ENCODE data around the gene DENND1A. TPM values are rescaled to one million over a fixed set of nuclear protein-coding genes. Genes with fewer than 3 reads are reported as not detected.

The DENND1A gene
- total RNA-seq, 1 experiment from 2014 or later, result 13.0 TPM

- intact Hi-C loops (cut with micrococcal nuclease; ENCODE audit: unreplicated experiment), result loop anchor here (5.0 kb wide), 1 partner anchor 37 kb away; no protein-coding TSS in a partner anchor
- CTCF ChIA-PET, result no interaction called here
- H3K4me3 Mint-ChIP-seq (ENCODE audit: low read depth, unreplicated experiment), result no peak overlapping the region
- no peaks in the 10 kb centered on the region for H3K4me1 Mint-ChIP-seq (ENCODE audit: low read depth, unreplicated experiment)
- DNase-seq, result no peak
- no TSS peak for BruUV-seq (replicated peaks)
- H3K27ac Mint-ChIP-seq (ENCODE audit: unreplicated experiment), result no peak overlapping the region
- no peaks in the 10 kb centered on the region for H3K9me3 Mint-ChIP-seq (ENCODE audit: low read depth, unreplicated experiment)
- TF ChIP-seq CTCF (IDR thresholded peaks at IDR 0.05; ENCODE audit: unreplicated experiment), result no peak
- H3K27me3 Mint-ChIP-seq (ENCODE audit: unreplicated experiment), result no peaks in the 10 kb centered on the region
- H3K36me3 Mint-ChIP-seq (ENCODE audit: insufficient read depth, unreplicated experiment), result no peaks in the 10 kb centered on the region
These were observed 540.2 kb downstream of the DENND1A start for GRCh38 chr9:123389698-123390097.

GRCh38 chr9:123389070-123389469 is 540.9 kb downstream of the DENND1A start:
- H3K9me3 Mint-ChIP-seq (ENCODE audit: low read depth, unreplicated experiment), result no peaks in the 10 kb centered on the region
- H3K4me3 Mint-ChIP-seq (ENCODE audit: low read depth, unreplicated experiment), result no peak overlapping the region
- CTCF ChIA-PET, result interaction anchor here (1.1 kb wide), 1 partner anchor 34 kb away, joined by 3 read pairs; no protein-coding TSS in a partner anchor
- no TSS peak for BruUV-seq (replicated peaks)
- intact Hi-C loops (cut with micrococcal nuclease; ENCODE audit: unreplicated experiment), result loop anchor here (5.0 kb wide), 1 partner anchor 37 kb away; no protein-coding TSS in a partner anchor
- H3K27me3 Mint-ChIP-seq (ENCODE audit: unreplicated experiment), result no peaks in the 10 kb centered on the region
- no peak for DNase-seq
- TF ChIP-seq CTCF (IDR thresholded peaks at IDR 0.05; ENCODE audit: unreplicated experiment), result no peak
- no peaks in the 10 kb centered on the region for H3K36me3 Mint-ChIP-seq (ENCODE audit: insufficient read depth, unreplicated experiment)
- no peaks in the 10 kb centered on the region for H3K4me1 Mint-ChIP-seq (ENCODE audit: low read depth, unreplicated experiment)
- H3K27ac Mint-ChIP-seq (ENCODE audit: unreplicated experiment), result no peak overlapping the region

- Mint-ChIP-seq H3K9me3 (ENCODE audit: low read depth, unreplicated experiment) (no peaks in the 10 kb centered on the region), H3K4me3 (ENCODE audit: low read depth, unreplicated experiment) (no peak overlapping the region), H3K27me3 (ENCODE audit: unreplicated experiment) (no peaks in the 10 kb centered on the region), H3K36me3 (ENCODE audit: insufficient read depth, unreplicated experiment) (no peaks in the 10 kb centered on the region), H3K27ac (ENCODE audit: unreplicated experiment) (no peak overlapping the region), H3K4me1 (ENCODE audit: low read depth, unreplicated experiment) (no peaks in the 10 kb centered on the region)
- DNase-seq, result no peak
- intact Hi-C loops (cut with micrococcal nuclease; ENCODE audit: unreplicated experiment), result loop anchor here (5.0 kb wide), 1 partner anchor 35 kb away; no protein-coding TSS in a partner anchor
- TF ChIP-seq CTCF (IDR thresholded peaks at IDR 0.05; ENCODE audit: unreplicated experiment), result no peak
- CTCF ChIA-PET, result interaction anchor here (0.7 kb wide), 1 partner anchor 856 kb away, joined by 5 read pairs; no protein-coding TSS in a partner anchor
- BruUV-seq (replicated peaks), result no TSS peak
These were observed 542.2 kb downstream of the DENND1A start for GRCh38 chr9:123387686-123388085.

GRCh38 chr9:123383512-123384170 is 546.3 kb downstream of the DENND1A start:
- TF ChIP-seq CTCF (IDR thresholded peaks at IDR 0.05; ENCODE audit: unreplicated experiment), result no peak
- H3K36me3 Mint-ChIP-seq (ENCODE audit: insufficient read depth, unreplicated experiment), result no peaks in the 10 kb centered on the region
- no peaks in the 10 kb centered on the region for H3K4me1 Mint-ChIP-seq (ENCODE audit: low read depth, unreplicated experiment)
- no peaks in the 10 kb centered on the region for H3K27me3 Mint-ChIP-seq (ENCODE audit: unreplicated experiment)
- intact Hi-C loops (cut with micrococcal nuclease; ENCODE audit: unreplicated experiment), result no loop called here
- no peak for DNase-seq
- no peak overlapping the region for H3K27ac Mint-ChIP-seq (ENCODE audit: unreplicated experiment)
- no peak overlapping the region for H3K4me3 Mint-ChIP-seq (ENCODE audit: low read depth, unreplicated experiment)
- CTCF ChIA-PET, result no interaction called here
- no TSS peak for BruUV-seq (replicated peaks)
- H3K9me3 Mint-ChIP-seq (ENCODE audit: low read depth, unreplicated experiment), result no peaks in the 10 kb centered on the region

Data from Calu3 (cell line).